Measurements from ENCODE around the gene KRTAP29-1.
"Not testable (repeated sequence)": the region's sequence is repeated elsewhere in the genome, so short reads cannot be mapped to it uniquely, and the experiment has no call there.

Gene KRTAP29-1, protein sequence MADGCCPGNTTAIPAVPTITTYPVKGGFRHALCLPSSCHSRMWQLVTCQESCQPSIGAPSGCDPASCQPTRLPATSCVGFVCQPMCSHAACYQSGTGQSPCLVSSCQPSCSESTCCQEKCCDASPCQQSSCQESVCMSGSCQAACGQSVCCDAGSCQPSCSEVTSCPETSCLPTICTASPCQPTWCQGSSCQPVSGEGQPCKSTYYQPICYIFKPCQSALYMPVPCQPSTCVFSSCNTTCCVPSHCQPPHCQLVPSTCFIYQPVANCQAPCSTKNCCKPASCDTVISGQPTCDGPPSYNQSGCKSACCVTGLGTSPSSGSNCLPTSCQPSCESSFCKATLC

DNA sequence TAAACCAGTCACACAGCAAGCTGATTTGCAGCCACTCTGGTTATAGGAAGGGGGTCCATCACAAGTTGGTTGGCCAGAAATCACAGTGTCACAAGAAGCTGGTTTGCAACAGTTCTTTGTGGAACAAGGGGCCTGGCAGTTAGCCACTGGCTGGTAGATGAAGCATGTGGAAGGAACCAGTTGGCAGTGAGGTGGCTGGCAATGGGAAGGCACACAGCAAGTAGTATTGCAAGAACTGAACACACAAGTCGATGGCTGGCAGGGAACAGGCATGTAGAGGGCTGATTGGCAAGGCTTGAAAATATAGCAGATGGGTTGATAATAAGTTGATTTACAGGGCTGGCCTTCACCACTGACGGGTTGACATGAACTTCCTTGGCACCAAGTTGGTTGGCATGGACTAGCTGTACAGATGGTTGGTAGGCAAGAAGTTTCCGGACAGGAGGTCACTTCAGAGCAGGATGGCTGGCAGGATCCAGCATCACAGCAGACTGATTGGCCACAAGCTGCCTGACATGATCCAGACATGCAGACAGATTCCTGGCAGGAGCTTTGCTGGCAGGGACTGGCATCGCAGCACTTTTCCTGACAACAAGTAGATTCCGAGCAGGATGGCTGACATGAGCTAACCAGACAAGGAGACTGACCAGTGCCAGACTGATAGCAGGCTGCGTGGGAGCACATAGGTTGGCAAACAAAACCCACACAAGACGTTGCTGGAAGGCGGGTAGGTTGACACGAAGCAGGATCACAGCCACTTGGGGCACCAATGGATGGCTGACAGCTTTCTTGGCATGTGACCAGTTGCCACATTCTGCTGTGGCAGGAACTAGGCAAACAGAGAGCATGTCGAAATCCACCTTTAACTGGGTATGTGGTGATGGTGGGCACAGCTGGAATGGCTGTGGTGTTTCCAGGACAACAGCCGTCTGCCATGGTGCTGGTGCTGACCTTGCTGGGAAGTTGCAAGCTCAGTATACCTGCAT, at the start of gene KRTAP29-1:
KRTAP29-1 (minus strand) TSS at position 936 of the 986 bp plus-strand sequence; CDS start at position 936, 0 bp downstream.
- DNase-seq, result peak; percentile 87

- no peak for DNase-seq
These were observed 48.5 kb upstream of the KRTAP29-1 start for GRCh38 chr17:41351177-41351576.

GRCh38 chr17:41350381-41350878, 47.8 kb upstream of the KRTAP29-1 start, which contains the start of gene KRT33A:
TSS of gene KRT33A (minus strand) at chr17:41350828. CDS start at chr17:41350767, 61 bp downstream.
- DNase-seq, result not testable (repeated sequence)

- DNase-seq, result no peak
These were observed 45.5 kb upstream of the KRTAP29-1 start for GRCh38 chr17:41347869-41348760.

DNA sequence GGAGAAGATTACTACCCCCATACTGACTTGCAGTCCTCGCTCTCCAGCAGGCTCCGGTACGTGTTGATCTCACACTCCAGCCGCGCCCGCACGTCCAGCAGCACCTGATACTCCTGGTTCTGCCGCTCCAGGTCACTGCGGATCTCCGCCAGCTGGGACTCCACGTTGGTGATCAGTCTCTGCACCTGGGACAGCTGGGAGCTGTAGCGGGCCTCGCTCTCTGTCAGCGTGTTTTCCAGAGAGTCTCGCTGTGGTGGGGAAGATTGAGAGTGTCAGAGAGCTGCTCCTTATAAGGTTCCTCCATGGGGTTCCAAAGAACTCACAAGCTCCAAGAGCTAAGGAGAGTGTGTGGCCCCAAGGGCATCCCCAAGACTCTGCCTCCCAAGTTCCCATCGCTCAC, 43.8 kb upstream of the KRTAP29-1 start:
- not testable (repeated sequence) for DNase-seq

DNA sequence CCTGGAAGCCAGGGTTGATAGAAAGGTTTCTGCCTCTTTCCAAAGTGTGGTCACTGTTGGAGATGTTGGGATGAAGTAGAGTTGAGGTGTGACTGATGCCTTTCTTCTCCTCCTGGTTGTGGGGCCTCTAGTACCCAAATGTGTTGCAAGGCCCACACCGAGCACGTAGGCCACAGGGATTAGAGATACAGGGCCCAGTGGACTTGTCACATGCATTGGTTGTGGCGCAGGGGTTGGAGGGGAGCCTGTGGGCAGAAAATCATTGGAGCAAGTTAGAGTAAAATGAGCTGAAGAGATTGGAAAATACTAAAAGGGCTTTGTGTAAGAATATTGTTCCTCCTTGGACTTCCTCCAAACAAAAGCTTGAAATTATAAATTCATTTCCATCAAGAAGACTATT, 43.3 kb upstream of the KRTAP29-1 start:
- DNase-seq, result no peak

- no peak for DNase-seq
These were observed 40.4 kb upstream of the KRTAP29-1 start for GRCh38 chr17:41343029-41343428.

GRCh38 chr17:41340934-41341861, 38.5 kb upstream of the KRTAP29-1 start:
- no peak for DNase-seq

DNA sequence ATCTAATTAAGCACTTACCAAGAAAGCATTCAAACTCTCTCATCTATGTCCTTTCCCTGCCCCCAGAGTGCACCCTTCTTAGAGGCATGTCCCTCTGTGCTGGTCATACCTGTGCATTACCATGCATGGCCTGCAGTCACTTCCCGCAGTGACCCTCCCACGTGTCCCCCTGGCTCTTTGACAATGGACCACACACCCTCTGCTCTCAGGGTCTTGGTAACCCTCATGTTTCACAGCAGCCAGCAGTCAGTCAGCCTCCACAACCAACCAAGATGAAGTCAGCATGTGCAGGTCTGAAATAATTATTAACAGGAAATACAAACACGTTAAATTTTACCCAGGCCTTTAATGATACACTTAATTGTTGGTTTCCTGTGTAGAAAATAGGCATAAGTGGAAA, 37.8 kb upstream of the KRTAP29-1 start:
- no peak for DNase-seq

DNA sequence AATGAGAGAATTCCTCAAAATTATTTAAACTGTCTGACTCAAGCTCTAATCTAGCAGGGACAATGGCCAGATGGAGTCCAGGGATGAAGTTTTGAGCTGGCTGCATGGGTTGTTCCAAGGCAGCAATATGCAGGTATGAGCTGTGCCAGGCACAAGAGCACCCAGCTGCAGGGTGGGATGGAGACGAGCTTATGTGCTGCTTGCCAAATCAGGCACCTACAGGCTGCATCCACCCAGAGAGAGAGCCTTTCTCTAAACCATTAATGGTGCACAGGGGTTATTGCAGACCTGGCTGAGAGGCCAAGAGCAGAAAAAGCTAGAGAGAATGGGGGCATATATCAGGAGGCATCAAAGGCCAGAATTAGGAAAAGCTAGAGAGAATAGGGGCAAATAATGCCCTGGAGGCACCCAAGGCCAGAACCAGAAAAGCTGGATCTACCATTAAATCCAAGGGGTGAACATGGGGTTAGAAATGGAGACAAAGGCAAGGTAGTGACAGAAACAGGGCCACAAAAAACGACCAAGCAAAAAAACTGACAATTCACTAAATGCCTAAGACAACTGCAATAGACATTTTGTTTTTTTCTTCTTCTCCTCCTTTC, 37.0 kb upstream of the KRTAP29-1 start:
- DNase-seq, result no peak

DNA sequence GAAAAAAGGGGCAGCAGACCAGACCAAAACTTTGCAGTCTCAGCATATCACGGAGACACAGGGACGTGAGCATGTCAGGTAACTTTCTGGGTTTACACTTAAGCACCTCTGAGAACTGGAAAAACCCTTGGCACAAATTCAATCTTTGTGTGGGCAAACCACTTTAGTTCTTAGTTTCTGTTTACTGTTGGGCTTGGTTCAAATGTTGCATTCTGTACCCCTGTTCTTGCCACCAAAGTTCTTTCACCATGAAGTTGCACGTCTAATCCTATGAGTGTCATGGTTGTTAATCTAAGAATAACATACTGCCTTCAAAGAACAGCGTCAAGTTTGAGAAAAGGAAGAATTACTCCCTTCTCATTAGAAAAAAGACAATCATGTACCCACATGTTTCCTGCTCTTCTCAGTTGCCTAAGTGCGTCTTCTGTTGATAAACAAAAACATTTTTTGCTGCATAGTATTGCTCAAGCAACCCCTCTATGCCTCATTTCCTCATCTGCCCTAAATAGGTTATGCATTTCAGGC, 36.4 kb upstream of the KRTAP29-1 start:
- no peak for DNase-seq

DNA sequence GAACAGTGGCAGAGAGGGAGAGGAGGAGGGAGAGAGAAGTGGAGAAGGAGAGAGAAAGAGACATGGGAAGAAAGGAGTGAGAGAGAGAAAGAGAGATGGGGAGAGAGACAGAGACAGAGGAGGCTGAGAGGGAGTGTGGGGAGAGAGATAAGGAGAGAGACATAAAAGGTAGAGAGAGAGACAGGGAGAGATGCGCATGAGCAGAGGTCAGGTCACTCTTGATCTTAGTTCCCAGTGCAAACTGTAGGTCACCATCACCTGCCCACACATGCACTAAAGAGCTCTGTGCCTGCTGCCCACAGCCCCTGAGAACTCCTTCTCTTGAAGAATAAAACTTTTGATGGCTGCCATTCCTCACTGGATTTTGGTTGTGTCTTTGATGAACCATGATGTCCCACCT, 33.1 kb upstream of the KRTAP29-1 start:
- DNase-seq, result no peak

DNA sequence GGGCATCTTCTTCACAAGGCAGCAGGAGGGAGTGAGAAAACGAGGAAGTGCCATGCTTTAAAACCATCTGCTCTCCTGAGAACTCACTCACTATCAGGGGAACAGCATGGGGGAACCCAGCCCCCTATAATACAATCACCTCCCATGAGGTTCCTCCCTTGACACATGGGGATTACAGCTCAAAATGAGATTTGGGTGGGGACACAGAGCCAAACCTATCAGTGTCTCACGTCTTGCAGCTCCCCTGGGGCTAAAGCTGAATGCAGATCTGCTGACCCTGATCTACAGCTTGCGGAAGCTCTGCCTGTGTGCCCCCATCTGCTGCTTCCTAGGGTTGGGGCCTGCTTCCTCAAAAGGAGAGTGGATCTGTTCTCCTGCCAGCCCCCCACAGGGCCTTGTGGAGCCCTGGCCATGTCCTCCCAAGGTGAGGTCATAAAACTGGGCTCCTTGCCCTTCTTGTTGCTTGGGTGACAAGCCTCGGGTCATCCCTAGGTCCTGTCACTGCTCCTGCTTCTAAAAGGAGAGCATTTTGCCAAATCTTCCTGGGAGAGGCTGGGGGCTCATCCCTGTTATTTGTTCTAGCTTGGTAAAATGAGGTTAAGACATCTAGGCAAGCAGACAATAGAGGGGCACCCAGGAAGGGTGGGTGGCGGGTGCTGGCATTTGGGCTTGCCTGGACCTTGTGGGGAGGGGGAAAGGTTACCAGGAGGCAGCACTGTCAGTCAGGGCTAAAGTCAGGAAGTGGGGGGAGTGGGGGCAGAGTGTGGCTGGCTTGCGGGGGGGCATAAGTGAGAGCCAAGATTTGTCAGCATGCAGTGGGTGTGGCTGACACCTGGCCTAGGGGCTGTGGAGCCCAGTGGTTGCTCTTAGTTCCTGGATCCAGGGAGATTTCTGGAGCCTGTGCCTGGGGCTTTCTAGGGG, 32.0 kb upstream of the KRTAP29-1 start:
- no peak for DNase-seq

- DNase-seq, result no peak
These were observed 31.2 kb upstream of the KRTAP29-1 start for GRCh38 chr17:41333836-41334235.

GRCh38 chr17:41333098-41333497, 30.4 kb upstream of the KRTAP29-1 start:
- DNase-seq, result no peak

- DNase-seq, result no peak
These were observed 29.6 kb upstream of the KRTAP29-1 start for GRCh38 chr17:41332239-41332638.

DNA sequence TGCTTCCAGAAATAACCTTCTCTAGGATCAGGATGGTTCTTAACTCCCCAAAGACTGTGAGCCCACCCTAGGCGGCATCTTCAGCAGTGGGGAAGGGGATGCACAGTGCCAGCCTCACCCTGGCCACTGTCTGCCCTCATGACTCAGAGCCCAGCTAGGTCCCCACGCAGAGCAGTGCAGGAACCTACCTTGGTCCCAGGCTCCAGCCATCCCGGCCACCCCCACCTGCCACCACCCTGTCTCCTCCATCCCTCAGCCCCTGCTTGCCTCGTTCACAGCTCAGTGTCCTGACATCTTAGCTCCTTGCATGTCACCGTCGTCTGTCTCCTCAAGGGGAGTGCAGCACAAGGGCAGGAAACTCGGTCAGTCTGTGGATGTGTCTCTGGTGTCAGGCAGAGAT, 29.0 kb upstream of the KRTAP29-1 start:
- no peak for DNase-seq

DNA sequence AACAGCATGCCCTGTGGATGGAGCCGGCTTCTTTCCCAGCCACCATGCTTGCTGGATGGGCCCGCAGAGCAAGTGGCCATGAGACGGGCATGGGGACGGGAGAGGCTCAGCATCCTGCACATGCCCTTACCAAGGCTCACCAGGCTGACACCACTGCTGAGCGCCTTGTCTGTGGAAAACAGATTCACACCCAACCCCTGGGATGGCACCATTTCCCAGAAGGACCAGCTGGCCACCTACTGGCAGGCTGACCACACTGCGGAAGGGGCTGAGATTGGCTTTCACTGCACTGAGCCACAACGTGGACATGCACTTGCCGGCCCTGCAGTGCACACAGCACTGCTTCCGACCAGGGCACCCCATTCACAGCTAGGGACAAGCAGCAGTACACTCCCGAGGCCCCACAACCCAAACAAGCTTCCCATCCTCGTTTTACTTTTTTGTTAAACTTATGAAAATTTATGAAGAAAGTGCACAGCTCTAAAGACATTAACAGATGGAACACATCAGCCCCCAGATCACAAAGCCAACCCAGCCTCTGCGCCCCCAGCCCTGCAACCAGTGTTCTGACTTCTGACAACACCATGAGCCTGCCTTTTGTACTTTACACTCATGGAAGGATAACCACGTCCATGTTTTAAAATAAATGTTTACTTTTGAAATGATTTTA, 26.8 kb upstream of the KRTAP29-1 start:
- DNase-seq, result no peak

GRCh38 chr17:41328207-41328606, 25.6 kb upstream of the KRTAP29-1 start:
- no peak for DNase-seq
